Neural crest cell (in vitro differentiated cells): Measurements from ENCODE around the gene ATF7. TPM values are rescaled to one million over a fixed set of nuclear protein-coding genes. Genes with fewer than 3 reads are reported as not detected.
"Not testable (repeated sequence)": the region's sequence is repeated elsewhere in the genome, so short reads cannot be mapped to it uniquely, and the experiment has no call there.

Source experiments
- DNase-seq: peaks from one replicate; pipeline ENCODE4 v3.0.0; 2021; ENCODE audit warnings: low read depth, mixed read lengths, low spot score
- H3K27ac Mint-ChIP-seq: one replicate; pipeline ENCODE4 v1.8.0; 2021; ENCODE audit warnings: mild to moderate bottlenecking, mixed read lengths; ENCODE audit not compliant: unreplicated experiment
- H3K27me3 Mint-ChIP-seq: 2 replicates; pipeline ENCODE4 v1.8.0; 2021; ENCODE audit warnings: low read depth, mild to moderate bottlenecking, mixed read lengths
- H3K36me3 Mint-ChIP-seq: 2 replicates; pipeline ENCODE4 v1.8.0; 2021; ENCODE audit warnings: low read depth, mild to moderate bottlenecking, mixed read lengths
- H3K4me1 Mint-ChIP-seq: 2 replicates; pipeline ENCODE4 v1.8.0; 2021; ENCODE audit warnings: mixed read lengths
- H3K4me3 Mint-ChIP-seq: one replicate; pipeline ENCODE4 v1.8.0; 2021; ENCODE audit warnings: mild to moderate bottlenecking, mixed read lengths
- H3K9me3 Mint-ChIP-seq: 2 replicates; pipeline ENCODE4 v1.8.0; 2021; ENCODE audit warnings: mixed read lengths
- CTCF ChIP-seq: fragments of 200-600 bp; sonication (generic); conservative IDR thresholded peaks from 2 replicates; pipeline ENCODE4 v1.5.0; 2021; ENCODE audit warnings: antibody characterized with exemption, mild to moderate bottlenecking
- total RNA-seq: library from RNA; stranded (reverse); gene quantifications from 2 replicates; pipeline ENCODE4 v1.2.1, GENCODE V29; 2021

The ATF7 gene
- total RNA-seq, 1 donor from 2014 or later, result 32.5 TPM

- Mint-ChIP-seq H3K36me3 (peaks cover 11% of the 10 kb centered on the region), H3K9me3 (no peaks in the 10 kb centered on the region), H3K27ac (no peak overlapping the region), H3K4me3 (no peak overlapping the region), H3K27me3 (no peaks in the 10 kb centered on the region), H3K4me1 (no peaks in the 10 kb centered on the region)
- DNase-seq, result no peak
- TF ChIP-seq CTCF, result no peak
Observed at GRCh38 chr12:53575502-53576249, 50.5 kb downstream of the ATF7 start.

- H3K27me3 Mint-ChIP-seq, result no peaks in the 10 kb centered on the region
- TF ChIP-seq CTCF, result no peak
- H3K4me3 Mint-ChIP-seq, result no peak overlapping the region
- no peak for DNase-seq
- no peaks in the 10 kb centered on the region for H3K4me1 Mint-ChIP-seq
- no peaks in the 10 kb centered on the region for H3K9me3 Mint-ChIP-seq
- H3K36me3 Mint-ChIP-seq, result peaks cover 8% of the 10 kb centered on the region
- no peak overlapping the region for H3K27ac Mint-ChIP-seq
Observed at GRCh38 chr12:53572134-53572758, 53.9 kb downstream of the ATF7 start.

- Mint-ChIP-seq H3K4me1 (no peaks in the 10 kb centered on the region), H3K36me3 (peaks cover 2% of the 10 kb centered on the region), H3K27me3 (no peaks in the 10 kb centered on the region), H3K27ac (no peak overlapping the region), H3K9me3 (no peaks in the 10 kb centered on the region), H3K4me3 (no peak overlapping the region)
- no peak for TF ChIP-seq CTCF
- no peak for DNase-seq
Observed at GRCh38 chr12:53571295-53571694, 54.9 kb downstream of the ATF7 start.

- no peak overlapping the region for H3K27ac Mint-ChIP-seq
- no peaks in the 10 kb centered on the region for H3K9me3 Mint-ChIP-seq
- no peak overlapping the region for H3K4me3 Mint-ChIP-seq
- H3K4me1 Mint-ChIP-seq, result peaks cover 5% of the 10 kb centered on the region
- no peaks in the 10 kb centered on the region for H3K27me3 Mint-ChIP-seq
- no peak for DNase-seq
- no peaks in the 10 kb centered on the region for H3K36me3 Mint-ChIP-seq
- no peak for TF ChIP-seq CTCF
Observed at GRCh38 chr12:53568809-53569557, 57.2 kb downstream of the ATF7 start.

GRCh38 chr12:53567961-53568808 is 58.0 kb downstream of the ATF7 start:
- H3K4me1 Mint-ChIP-seq, result peaks cover 5% of the 10 kb centered on the region
- H3K27me3 Mint-ChIP-seq, result no peaks in the 10 kb centered on the region
- no peak overlapping the region for H3K4me3 Mint-ChIP-seq
- no peaks in the 10 kb centered on the region for H3K9me3 Mint-ChIP-seq
- H3K36me3 Mint-ChIP-seq, result no peaks in the 10 kb centered on the region
- no peak for TF ChIP-seq CTCF
- DNase-seq, result no peak
- no peak overlapping the region for H3K27ac Mint-ChIP-seq

- H3K36me3 Mint-ChIP-seq, H3K9me3 Mint-ChIP-seq, DNase-seq, H3K27ac Mint-ChIP-seq, H3K27me3 Mint-ChIP-seq, H3K4me3 Mint-ChIP-seq: not testable (repeated sequence)
- H3K4me1 Mint-ChIP-seq, result peaks cover 10% of the 10 kb centered on the region
Observed at GRCh38 chr12:53565376-53565775, 60.8 kb downstream of the ATF7 start.
